GM23338 (cell line): Measurements from ENCODE around the gene GDE1.
"Not testable (repeated sequence)": the region's sequence is repeated elsewhere in the genome, so short reads cannot be mapped to it uniquely, and the experiment has no call there.

Source experiments
- CREB1 ChIP-seq: fragments of 250-450 bp; sonication (Bioruptor Pico); IDR thresholded peaks from 2 replicates; pipeline ENCODE4 v1.5.0; 2020; ENCODE audit warnings: low read depth, mild to moderate bottlenecking, moderate library complexity
- EZH2 ChIP-seq: fragments of 200-600 bp; sonication (generic); IDR thresholded peaks from one replicate; pipeline ENCODE4 v1.8.0; 2017; ENCODE audit warnings: antibody characterized with exemption, mild to moderate bottlenecking, low read depth; ENCODE audit not compliant: unreplicated experiment
- EZH2phosphoT487 ChIP-seq: fragments of 200-600 bp; sonication (generic); IDR thresholded peaks from one replicate; pipeline ENCODE4 v1.8.1; 2018; ENCODE audit warnings: antibody characterized with exemption; ENCODE audit not compliant: unreplicated experiment
- JUNB ChIP-seq: IDR thresholded peaks from one replicate; pipeline ENCODE4 v1.6.1; 2016; ENCODE audit warnings: antibody characterized with exemption; ENCODE audit not compliant: unreplicated experiment
- POLR2AphosphoS5 ChIP-seq: IDR thresholded peaks from 2 replicates; pipeline ENCODE4 v1.6.1; 2016; ENCODE audit warnings: antibody characterized with exemption, low read depth
- STAT1 ChIP-seq: IDR thresholded peaks from one replicate; pipeline ENCODE4 v1.6.1; 2016; ENCODE audit warnings: antibody characterized with exemption; ENCODE audit not compliant: unreplicated experiment
- ZNF114 ChIP-seq: fragments of 250-450 bp; sonication (Bioruptor Pico); IDR thresholded peaks from 2 replicates; pipeline ENCODE4 v1.5.0; 2020; ENCODE audit warnings: mild to moderate bottlenecking, moderate library complexity
- ZNF331 ChIP-seq: fragments of 250-450 bp; sonication (Bioruptor Pico); IDR thresholded peaks from 2 replicates; pipeline ENCODE4 v1.5.0; 2020; ENCODE audit warnings: low read depth, mild to moderate bottlenecking, moderate library complexity
- TF ChIP-seq, protein P1 (sequence below), 2 experiments: fragments of 200-600 bp in 1 of 2; sonication (generic) in 1 of 2; conservative IDR thresholded peaks; 2 replicates each; pipeline versions ENCODE4 v1.5.1 to v1.6.1; 2016 to 2017; ENCODE audit warnings: antibody characterized with exemption in 2 of 2, low read depth in 2 of 2, mild to moderate bottlenecking in 2 of 2, moderate library complexity in 1 of 2
- TF ChIP-seq, protein P2 (sequence below): IDR thresholded peaks from one replicate; pipeline ENCODE4 v1.6.1; 2018; ENCODE audit warnings: antibody characterized with exemption; ENCODE audit not compliant: unreplicated experiment
- TF ChIP-seq, protein P3 (sequence below): fragments of 250-450 bp; sonication (Bioruptor Pico); IDR thresholded peaks from 2 replicates; pipeline ENCODE4 v1.5.0; 2020; ENCODE audit warnings: mild to moderate bottlenecking, moderate library complexity
- TF ChIP-seq, protein P4 (sequence below): IDR thresholded peaks from 2 replicates; pipeline ENCODE4 v1.6.1; 2016; ENCODE audit warnings: antibody characterized with exemption

DNA sequence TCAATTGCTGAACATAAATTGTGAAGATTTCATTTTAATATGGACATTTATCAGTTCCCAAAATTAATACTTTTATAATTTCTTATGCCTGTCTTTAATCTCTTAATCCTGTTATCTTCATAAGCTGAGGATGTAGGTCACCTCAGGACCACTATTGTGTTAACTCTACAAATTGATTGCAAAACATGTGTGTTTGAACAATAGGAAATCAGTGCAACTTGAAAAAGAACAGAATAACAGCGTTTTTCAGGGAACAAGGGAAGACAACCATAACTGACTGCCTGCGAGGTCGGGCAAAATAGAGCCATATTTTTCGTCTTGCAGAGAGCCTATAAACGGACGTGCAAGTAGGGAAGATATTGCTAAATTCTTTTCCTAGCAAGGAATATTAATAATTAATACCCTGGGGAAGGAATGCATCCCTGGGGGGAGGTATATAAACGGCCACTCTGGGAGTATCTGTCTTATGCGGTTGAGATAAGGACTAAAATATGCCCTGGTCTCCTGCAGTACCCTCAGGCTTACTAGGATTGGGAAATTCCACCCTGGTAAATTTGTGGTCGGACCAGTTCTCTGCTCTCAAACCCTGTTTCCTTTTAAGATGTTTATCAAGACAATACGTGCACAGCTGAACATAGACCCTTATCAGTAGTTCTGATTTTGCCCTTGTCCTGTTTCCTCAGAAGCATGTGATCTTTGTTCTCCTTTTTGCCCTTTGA, 21.5 kb upstream of the GDE1 start:
- TF ChIP-seq, protein P1, sequence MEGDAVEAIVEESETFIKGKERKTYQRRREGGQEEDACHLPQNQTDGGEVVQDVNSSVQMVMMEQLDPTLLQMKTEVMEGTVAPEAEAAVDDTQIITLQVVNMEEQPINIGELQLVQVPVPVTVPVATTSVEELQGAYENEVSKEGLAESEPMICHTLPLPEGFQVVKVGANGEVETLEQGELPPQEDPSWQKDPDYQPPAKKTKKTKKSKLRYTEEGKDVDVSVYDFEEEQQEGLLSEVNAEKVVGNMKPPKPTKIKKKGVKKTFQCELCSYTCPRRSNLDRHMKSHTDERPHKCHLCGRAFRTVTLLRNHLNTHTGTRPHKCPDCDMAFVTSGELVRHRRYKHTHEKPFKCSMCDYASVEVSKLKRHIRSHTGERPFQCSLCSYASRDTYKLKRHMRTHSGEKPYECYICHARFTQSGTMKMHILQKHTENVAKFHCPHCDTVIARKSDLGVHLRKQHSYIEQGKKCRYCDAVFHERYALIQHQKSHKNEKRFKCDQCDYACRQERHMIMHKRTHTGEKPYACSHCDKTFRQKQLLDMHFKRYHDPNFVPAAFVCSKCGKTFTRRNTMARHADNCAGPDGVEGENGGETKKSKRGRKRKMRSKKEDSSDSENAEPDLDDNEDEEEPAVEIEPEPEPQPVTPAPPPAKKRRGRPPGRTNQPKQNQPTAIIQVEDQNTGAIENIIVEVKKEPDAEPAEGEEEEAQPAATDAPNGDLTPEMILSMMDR (conservative IDR thresholded peaks at IDR 0.05; ENCODE audit: low read depth in 2 of 2): not testable (repeated sequence)
- TF ChIP-seq ZNF331 (CRISPR knock-in tag); EZH2phosphoT487; POLR2AphosphoS5; EZH2; JUNB; CREB1; STAT1; ZNF114: not testable (repeated sequence)
- TF ChIP-seq, protein P2, sequence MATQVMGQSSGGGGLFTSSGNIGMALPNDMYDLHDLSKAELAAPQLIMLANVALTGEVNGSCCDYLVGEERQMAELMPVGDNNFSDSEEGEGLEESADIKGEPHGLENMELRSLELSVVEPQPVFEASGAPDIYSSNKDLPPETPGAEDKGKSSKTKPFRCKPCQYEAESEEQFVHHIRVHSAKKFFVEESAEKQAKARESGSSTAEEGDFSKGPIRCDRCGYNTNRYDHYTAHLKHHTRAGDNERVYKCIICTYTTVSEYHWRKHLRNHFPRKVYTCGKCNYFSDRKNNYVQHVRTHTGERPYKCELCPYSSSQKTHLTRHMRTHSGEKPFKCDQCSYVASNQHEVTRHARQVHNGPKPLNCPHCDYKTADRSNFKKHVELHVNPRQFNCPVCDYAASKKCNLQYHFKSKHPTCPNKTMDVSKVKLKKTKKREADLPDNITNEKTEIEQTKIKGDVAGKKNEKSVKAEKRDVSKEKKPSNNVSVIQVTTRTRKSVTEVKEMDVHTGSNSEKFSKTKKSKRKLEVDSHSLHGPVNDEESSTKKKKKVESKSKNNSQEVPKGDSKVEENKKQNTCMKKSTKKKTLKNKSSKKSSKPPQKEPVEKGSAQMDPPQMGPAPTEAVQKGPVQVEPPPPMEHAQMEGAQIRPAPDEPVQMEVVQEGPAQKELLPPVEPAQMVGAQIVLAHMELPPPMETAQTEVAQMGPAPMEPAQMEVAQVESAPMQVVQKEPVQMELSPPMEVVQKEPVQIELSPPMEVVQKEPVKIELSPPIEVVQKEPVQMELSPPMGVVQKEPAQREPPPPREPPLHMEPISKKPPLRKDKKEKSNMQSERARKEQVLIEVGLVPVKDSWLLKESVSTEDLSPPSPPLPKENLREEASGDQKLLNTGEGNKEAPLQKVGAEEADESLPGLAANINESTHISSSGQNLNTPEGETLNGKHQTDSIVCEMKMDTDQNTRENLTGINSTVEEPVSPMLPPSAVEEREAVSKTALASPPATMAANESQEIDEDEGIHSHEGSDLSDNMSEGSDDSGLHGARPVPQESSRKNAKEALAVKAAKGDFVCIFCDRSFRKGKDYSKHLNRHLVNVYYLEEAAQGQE: not testable (repeated sequence)
- TF ChIP-seq, protein P3, sequence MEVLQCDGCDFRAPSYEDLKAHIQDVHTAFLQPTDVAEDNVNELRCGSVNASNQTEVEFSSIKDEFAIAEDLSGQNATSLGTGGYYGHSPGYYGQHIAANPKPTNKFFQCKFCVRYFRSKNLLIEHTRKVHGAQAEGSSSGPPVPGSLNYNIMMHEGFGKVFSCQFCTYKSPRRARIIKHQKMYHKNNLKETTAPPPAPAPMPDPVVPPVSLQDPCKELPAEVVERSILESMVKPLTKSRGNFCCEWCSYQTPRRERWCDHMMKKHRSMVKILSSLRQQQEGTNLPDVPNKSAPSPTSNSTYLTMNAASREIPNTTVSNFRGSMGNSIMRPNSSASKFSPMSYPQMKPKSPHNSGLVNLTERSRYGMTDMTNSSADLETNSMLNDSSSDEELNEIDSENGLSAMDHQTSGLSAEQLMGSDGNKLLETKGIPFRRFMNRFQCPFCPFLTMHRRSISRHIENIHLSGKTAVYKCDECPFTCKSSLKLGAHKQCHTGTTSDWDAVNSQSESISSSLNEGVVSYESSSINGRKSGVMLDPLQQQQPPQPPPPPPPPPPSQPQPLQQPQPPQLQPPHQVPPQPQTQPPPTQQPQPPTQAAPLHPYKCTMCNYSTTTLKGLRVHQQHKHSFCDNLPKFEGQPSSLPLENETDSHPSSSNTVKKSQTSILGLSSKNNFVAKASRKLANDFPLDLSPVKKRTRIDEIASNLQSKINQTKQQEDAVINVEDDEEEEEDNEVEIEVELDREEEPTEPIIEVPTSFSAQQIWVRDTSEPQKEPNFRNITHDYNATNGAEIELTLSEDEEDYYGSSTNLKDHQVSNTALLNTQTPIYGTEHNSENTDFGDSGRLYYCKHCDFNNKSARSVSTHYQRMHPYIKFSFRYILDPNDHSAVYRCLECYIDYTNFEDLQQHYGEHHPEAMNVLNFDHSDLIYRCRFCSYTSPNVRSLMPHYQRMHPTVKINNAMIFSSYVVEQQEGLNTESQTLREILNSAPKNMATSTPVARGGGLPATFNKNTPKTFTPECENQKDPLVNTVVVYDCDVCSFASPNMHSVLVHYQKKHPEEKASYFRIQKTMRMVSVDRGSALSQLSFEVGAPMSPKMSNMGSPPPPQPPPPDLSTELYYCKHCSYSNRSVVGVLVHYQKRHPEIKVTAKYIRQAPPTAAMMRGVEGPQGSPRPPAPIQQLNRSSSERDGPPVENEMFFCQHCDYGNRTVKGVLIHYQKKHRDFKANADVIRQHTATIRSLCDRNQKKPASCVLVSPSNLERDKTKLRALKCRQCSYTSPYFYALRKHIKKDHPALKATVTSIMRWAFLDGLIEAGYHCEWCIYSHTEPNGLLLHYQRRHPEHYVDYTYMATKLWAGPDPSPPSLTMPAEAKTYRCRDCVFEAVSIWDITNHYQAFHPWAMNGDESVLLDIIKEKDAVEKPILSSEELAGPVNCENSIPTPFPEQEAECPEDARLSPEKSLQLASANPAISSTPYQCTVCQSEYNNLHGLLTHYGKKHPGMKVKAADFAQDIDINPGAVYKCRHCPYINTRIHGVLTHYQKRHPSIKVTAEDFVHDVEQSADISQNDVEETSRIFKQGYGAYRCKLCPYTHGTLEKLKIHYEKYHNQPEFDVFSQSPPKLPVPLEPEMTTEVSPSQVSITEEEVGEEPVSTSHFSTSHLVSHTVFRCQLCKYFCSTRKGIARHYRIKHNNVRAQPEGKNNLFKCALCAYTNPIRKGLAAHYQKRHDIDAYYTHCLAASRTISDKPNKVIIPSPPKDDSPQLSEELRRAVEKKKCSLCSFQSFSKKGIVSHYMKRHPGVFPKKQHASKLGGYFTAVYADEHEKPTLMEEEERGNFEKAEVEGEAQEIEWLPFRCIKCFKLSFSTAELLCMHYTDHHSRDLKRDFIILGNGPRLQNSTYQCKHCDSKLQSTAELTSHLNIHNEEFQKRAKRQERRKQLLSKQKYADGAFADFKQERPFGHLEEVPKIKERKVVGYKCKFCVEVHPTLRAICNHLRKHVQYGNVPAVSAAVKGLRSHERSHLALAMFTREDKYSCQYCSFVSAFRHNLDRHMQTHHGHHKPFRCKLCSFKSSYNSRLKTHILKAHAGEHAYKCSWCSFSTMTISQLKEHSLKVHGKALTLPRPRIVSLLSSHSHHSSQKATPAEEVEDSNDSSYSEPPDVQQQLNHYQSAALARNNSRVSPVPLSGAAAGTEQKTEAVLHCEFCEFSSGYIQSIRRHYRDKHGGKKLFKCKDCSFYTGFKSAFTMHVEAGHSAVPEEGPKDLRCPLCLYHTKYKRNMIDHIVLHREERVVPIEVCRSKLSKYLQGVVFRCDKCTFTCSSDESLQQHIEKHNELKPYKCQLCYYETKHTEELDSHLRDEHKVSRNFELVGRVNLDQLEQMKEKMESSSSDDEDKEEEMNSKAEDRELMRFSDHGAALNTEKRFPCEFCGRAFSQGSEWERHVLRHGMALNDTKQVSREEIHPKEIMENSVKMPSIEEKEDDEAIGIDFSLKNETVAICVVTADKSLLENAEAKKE (CRISPR knock-in tag): not testable (repeated sequence)
- TF ChIP-seq, protein P4, sequence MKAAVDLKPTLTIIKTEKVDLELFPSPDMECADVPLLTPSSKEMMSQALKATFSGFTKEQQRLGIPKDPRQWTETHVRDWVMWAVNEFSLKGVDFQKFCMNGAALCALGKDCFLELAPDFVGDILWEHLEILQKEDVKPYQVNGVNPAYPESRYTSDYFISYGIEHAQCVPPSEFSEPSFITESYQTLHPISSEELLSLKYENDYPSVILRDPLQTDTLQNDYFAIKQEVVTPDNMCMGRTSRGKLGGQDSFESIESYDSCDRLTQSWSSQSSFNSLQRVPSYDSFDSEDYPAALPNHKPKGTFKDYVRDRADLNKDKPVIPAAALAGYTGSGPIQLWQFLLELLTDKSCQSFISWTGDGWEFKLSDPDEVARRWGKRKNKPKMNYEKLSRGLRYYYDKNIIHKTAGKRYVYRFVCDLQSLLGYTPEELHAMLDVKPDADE: not testable (repeated sequence)
